NCI-H2196 treated with DMSO at 0.1 percent for 48 hours (cell line): ENCODE measurements around the gene CCBE1.

Source experiments
- DNase-seq: peaks from one replicate; lab custom pipeline; 2025; ENCODE audit not compliant: unreplicated experiment; lab: John Stamatoyannopoulos, UW

Gene CCBE1

DNA sequence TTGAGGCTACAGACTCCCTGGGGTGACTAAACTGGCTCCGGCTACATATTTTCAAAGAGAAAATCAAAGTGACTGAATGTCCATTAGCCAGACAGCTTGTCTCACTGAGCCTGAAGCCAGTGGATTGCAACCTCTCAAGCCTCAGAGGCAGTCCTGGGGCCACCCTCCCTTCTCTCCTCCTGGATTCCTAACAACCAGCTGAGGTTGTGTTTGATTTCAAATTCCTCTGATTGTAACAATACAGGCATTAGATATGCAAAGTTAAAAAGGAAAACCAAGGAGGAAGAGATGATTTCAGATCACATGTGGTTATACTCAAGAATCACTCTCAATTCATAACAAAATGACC lies 237.2 kb downstream of the CCBE1 start:
- DNase-seq = no peak

DNA sequence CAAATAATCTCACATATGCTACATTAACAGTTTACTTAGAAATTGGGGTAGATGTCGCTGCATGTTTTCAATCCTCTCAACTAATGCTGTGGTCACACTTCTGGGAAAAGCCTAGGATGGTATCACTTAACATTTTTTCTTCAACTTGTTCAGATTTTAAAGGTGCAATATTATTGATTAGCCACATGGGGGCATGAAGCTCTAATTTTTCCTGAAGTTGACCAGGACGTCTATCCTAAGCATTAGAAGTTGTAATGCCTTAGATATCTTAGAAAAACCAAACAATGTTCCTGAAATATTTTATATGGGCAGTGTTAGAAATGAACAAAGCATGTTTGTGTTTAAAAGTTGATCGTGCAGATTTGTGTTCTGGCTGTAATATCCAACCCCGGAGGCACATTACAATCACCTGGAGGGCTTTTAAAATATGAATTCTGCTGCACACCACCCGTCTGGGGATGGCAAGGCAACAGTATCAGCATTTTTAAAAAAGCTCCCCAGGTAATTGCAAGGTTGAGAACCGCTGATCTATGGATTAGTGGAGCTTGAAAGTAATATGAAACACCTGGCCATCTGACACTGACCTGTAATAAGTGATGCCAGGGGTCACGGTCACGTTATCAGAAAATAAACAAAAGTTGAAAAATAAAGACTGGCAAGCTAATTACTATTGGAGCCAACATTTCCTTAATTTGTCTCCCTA lies 237.7 kb downstream of the CCBE1 start:
- DNase-seq = peak; percentile 46

DNA sequence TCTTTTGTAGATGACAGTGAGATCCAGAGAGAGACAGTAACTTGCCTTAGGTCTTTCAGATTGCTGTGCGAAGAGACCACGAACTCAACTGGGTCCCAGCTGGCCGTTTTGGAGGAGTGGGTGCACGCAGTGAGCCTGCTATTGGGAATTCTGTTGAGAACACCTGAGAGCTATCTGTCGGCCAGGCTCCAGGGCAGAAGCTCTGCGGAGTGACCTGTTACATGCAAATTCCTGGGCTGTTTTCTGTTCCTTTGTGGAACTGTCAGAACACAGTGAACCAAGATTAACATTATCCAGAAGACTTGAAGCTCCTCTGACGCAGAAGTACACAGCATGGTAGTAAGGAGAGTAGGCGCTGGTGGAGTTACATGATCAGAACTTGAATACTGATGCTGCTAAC lies 238.6 kb downstream of the CCBE1 start:
- no peak for DNase-seq

DNA sequence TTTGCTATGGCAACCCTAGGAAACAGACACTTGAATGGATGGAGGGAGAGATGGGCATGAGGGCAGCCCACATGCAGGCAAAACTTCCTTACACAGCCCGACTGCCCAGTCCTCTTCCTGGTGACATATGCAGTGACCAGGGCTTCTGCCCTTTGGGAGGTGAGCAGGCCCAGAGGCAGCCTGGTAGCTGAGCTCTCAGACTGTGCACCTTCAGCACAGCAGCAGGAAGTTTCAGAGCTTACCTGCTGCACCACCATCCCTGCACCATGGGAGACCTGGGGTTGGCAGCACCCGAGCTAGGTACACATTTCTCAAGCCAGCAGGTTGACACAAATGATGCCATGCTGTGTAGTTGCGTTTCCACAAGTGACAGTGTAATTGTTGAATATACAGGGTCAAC lies 240.6 kb downstream of the CCBE1 start:
- no peak for DNase-seq

DNA sequence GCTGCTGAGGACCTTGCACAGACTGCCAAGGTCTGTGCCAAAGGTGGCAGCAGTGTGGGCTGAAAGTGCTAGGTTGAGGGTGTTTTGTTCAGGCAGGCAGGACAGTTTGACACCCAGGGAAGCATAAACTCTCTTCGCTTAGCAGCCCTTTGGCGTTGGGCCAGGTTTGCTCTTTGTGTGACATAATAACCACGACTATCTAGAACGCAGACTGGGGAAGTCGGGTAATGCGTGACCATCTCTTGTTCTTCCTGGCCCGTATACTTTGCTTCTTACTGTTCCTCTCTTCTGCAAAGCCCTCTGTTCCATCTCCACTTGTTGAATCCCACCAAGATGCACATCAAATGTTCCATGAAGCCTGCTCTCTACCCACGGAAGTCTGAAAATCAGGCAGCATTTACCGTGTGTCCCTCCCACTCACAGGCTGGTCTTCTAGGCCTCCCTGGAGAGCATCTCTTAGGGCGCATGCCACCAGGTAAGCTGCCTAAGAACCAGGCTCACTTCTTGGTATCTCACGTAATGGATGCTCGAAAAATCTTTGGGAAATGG lies 241.4 kb downstream of the CCBE1 start:
- no peak for DNase-seq

- DNase-seq = no peak
Observed at GRCh38 chr18:59454909-59455727, 242.1 kb downstream of the CCBE1 start.

GRCh38 chr18:59453468-59453961 lies 243.7 kb downstream of the CCBE1 start:
- DNase-seq = no peak

DNA sequence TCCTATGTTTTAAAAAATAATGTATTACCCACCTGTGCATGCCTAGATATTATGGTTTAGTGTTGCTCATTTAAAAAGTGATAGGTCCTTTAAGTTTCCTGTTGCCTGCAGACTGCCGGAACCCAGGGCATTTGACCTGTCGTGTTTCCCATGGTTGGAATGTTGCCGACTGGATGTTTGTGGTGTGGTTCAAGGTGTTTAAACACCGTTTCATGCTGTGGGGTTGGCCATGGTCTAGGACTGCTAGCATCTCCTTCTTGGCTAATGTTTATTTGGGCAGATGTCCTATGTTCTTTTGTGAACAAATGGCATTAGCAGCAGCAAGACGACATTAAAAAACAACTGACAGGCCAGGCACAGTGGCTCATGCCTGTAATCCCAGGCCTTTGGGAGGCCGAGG lies 245.3 kb downstream of the CCBE1 start:
- DNase-seq = no peak

DNA sequence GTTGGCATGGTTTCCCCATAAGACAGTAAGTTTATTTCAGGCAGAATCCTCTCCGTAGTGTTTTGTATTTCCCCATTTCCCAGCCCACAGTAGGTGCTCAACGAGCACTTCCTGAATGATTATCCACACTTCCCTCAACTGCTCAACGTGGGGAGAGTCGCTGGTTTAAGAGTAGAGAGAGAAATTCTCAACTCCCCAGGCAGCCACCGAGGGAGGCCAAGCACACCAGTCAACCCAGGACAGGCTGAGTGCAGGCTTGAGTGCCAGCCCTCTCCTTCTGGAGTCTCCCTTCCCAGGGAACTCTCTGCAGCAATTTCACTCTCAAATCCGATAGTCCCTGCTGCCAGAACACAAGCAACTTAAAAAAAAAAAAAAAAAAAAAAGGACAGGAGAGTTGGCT lies 246.2 kb downstream of the CCBE1 start:
- no peak for DNase-seq

DNA sequence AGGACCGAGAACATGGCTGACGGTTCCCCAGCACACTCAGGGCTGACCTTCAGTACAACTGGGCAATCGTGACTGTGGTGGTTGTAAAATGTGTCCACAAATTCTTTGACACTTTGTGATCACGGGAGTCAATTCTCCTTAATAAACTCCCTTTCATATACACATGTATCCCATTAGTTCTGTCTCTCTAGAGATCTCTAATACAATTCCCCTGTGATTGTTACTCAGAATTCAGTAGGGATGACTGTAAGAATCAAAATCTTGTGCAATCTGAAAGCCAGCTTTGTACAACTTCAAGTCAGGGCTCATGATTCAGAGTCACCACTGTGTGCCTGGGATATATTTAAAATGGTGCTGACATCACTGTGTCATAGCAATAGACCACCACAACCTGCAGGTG lies 248.7 kb downstream of the CCBE1 start:
- no peak for DNase-seq

GRCh38 chr18:59446012-59446411 lies 251.2 kb downstream of the CCBE1 start:
- DNase-seq = no peak

GRCh38 chr18:59437851-59438569 lies 259.2 kb downstream of the CCBE1 start:
- no peak for DNase-seq

DNA sequence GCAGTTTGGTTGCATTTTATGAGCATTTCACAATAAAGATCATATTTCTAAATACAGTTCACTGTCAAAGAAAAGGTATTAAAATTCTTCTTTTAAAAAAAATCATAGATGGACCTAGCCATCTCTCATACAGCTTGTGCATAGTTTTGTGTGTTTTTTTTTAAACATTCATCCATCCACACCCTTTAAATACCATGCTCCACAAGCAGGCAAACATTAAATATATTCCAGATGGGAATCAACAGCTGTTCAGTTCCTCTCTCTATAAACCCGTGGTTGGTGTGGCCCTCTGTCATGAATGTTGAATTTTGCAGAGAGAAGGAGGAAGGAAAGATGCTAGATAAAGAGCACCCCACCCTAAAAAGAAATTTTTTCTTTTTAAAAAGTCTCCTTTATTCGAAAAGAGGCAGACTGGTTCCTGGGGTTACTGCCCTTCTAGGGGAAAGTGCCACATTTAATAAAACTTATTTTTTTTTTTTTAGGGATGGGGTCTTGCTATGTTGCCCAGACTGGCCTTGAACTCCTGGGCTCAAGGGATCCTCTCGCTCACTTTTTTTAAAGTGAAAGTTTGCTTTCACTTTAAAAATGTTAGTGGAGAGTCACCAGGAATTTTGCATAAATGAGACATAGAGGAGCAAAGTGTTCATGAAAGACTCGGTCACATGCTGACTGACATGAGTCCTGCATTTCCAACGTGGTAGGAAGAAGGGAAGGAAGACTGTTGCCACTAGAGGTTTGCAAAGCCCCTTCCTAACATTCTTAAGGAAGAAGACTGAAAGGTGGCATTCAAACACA lies 264.2 kb downstream of the CCBE1 start:
- DNase-seq = no peak

DNA sequence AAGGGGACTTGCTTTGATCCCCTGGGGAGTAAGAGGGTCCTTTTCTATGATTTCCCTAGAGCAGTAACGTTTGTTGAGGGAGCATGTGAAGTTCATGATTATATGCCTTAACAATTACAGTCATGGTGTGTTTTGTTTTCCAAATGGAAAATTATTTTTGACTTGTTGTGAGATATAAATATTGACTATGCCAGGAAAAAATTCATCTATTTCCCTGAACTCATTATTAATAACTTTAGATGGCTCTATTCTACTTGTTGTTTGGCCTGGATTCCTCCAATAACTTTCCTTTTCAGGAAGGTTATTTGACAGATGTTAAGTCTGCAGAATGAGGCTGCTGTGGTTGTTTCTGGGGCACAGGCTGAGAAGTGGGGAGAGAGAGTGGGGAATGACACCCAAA lies 266.1 kb downstream of the CCBE1 start:
- DNase-seq = no peak

DNA sequence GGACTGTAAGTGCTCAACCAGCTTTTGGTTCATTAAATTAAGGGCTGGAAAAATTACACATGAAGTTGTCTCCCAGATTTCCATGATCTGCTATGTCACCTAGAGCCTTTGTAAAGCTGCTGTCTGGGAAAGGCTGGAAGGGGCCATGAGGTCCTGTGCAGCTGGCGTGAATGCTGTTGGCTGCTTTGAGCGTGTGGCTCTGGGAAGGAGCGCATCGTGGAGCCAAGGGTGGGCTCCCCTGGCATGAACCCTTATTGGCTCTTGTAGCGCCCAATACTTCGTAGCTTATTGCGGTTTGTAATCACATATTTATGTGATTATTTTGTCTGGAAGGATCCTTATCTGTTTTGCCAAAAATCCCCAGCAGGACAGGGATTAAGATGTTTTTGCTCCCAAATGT lies 267.6 kb downstream of the CCBE1 start:
- DNase-seq = no peak

- DNase-seq = no peak
Observed at GRCh38 chr18:59428018-59428417, 269.2 kb downstream of the CCBE1 start.

DNA sequence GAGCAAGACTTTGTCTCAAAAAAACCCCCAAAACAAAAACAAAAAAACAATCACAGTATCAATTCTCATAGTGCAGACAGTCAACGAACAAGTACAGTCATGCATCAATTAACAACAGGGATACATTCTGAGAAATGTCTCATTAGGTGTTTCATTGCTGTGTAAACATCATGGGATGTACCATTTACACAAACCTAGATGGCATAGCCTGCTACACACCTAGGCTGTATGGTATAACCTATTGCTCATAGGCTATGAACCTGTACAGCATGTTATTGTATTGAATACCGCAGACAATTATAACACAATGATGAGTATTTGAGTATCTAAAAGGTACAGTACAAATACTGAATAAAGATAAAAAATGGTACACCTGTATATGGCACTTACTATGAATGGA lies 270.4 kb downstream of the CCBE1 start:
- no peak for DNase-seq

DNA sequence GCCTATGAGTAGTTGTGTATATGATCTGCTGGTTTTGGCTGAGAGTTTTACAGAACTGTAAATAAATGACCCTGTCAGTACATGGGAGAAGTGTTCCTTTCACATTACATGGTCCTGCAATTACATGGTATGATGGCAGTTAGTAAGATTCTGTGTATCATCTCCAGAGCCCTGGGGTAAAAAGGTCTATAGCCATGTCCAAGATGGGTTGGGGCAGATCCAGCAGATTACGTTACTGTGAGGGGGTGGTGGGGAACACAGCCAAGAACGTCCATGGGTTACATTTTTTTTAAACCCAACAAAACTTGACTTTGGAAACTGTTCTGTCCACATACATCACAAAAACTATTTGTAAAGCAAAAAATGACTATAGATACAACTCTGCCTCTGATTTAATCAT lies 274.0 kb downstream of the CCBE1 start:
- DNase-seq = no peak

- no peak for DNase-seq
Observed at GRCh38 chr18:59420244-59420643, 277.0 kb downstream of the CCBE1 start.

DNA sequence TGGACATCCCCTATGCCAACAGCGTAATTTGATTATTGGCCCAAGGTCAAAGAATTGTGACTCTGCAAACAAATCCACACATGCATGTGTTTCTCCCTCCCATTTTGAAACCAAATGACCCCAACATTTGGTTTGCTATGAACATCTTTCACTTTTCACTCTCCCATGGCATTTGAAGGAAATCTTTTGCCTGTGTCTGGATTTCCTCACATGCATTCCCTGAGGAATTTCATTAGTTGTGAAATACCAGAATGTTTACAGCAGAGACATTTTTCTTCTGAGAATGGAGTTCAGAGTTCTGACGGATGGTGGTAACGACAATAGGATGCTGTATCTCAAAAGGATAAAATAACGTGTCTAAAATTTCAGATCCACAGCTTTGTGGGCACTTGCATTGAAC lies 277.8 kb downstream of the CCBE1 start:
- DNase-seq = no peak

GRCh38 chr18:59416818-59417217 lies 280.4 kb downstream of the CCBE1 start:
- DNase-seq = no peak
